ENCODE results near the gene FSHR.

DNA sequence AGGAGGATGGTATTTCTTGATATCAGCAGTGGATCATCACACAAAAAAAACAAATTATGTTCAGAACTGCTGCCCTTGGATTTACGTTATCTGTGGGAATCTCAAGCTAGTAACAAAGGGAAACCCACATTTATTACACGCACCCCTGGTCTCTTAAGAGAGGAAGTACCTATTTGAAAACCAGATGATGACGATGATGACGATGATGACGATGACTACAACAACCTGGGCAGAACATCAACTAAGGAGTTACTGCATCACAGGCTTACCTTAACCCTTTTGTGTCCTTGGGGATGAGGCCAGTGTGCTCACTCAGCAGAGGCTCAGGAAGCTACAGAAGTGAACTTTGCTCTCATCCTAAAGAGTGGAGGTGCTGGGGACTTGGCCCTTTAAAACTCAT is 169.4 kb downstream of the FSHR start:
- no peak for TF ChIP-seq FOXM1 (IDR thresholded peaks at IDR 0.05; ENCODE audit: borderline replicate concordance)
- TF ChIP-seq LEF1 (IDR thresholded peaks at IDR 0.05; ENCODE audit: borderline replicate concordance), result no peak
- TF ChIP-seq TARDBP (IDR thresholded peaks at IDR 0.05), result no peak
